Endometrial microvascular endothelial cells (primary cell): Measurements from ENCODE around the gene FBXW5. TPM values are rescaled to one million over a fixed set of nuclear protein-coding genes. Genes with fewer than 3 reads are reported as not detected.

ENCODE experiments used
- in situ Hi-C: cut with HindIII; loops from 2 replicates; pipeline ENCODE4 v1.10.0; 2017; ENCODE audit warnings: low sequenced_read_pairs, low pct_unique_long_range_greater_than_20kb; ENCODE audit errors: inconsistent ontology term
- total RNA-seq: library from RNA; depleted of rRNA; stranded (reverse); fragments of >200 nt; gene quantifications from one replicate; pipeline ENCODE4 v1.2.3, GENCODE V29; 2015; ENCODE audit errors: inconsistent ontology term

Gene FBXW5
- total RNA-seq, 1 donor from 2014 or later, result 212 TPM

- in situ Hi-C loops, result no loop called here
These were observed 19.2 kb upstream of the FBXW5 start for GRCh38 chr9:136963751-136964150.

DNA sequence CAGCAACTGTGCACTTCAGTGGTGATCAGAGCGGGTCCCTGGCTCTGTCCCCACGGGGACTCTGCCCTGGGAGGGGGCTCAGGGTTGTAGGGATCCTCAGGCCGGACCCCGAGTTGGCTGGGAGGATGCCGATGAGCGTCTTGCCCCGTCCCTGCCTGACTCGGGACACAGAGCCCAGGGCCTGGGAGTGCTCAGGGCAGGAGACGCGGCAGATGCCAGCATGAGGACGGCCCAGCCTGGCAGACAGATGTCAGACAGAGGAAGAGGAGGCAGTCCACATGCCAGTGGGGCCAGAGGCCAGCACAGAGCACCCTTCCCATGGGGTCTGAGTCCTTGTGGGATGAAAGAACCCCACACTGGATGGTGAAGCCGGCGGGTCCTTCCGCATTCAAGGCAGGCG, 18.8 kb upstream of the FBXW5 start:
- in situ Hi-C loops, result no loop called here

DNA sequence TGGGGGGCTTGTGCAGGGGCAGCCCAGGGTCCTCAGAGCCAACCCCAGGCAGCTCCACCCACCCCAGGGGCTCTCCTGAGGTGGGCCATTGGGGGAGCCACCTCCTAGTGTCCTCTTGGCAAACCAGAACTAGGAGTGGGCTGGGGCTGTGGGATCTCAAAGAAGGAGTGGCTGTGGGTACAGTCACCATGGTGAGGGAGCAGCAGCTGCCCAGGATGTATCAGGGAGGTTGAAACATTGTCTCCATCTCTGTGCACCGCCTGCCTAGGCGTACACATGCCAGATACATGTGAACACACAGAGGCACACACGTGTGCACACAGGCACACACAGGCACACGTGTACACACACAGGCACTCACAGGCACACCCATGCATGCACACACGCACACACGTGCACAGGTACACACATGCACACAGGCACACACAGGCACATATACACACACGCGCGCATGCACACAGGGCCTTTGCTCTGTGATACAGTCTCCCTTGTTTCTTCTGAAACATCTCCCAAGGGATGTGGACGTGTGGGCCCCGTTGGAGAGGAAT, 18.2 kb upstream of the FBXW5 start:
- in situ Hi-C loops, result no loop called here

GRCh38 chr9:136962163-136962562, 17.6 kb upstream of the FBXW5 start:
- in situ Hi-C loops, result no loop called here

DNA sequence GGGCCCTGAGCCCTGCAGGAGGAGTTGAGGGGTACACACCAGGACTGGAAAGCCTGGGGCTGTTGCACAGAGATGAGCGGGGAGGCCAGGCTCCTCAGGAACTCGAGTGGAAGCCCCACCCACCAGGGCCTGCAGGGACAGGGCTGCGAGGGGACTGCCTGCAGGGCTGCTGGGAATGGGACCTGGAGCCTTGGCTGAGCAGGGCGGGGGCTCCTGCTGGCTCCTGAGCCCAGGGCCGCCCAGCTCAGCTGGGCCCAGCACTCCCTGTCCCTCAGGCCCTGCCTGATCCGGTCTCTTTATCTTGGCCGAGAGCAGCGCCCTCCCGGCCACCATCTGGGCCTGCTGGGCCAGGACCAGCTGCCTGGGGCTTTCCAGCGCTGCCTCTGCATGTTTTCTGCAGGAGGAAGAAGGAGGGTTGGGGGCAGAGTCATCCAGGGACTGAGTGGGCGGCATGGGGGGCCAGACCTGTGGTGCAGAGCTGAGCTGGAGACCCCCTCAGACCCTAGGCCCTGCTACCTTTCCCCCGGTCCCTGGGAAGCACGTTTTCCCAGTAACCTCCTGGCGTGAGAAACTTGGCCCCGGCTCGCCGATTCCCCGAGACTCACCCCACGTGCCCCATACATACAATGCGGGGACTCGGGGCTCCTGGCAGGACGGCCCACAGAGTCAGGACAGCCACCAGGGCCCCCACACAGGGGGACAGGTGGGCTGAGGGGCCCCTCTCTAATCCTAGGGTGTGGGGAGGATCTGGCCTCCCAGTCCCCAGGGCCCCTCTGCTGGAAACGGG, 16.9 kb upstream of the FBXW5 start:
- in situ Hi-C loops, result no loop called here

DNA sequence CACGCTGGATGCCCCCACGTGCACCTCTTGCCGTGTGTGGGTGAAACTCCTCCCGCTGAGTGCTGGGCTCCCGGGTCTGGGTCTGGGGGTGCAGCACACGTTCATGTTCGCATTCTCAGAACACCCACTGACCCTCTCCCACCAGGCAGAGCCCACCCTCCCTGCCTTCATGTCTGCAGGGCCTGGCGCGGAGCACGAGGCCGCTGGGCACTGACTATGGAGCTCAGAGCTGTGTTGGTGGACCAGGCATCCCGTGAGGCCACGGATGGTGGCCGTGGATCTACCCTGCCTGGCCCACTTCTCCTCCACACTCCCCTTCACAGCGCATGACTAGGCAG, 16.4 kb upstream of the FBXW5 start:
- in situ Hi-C loops, result no loop called here

DNA sequence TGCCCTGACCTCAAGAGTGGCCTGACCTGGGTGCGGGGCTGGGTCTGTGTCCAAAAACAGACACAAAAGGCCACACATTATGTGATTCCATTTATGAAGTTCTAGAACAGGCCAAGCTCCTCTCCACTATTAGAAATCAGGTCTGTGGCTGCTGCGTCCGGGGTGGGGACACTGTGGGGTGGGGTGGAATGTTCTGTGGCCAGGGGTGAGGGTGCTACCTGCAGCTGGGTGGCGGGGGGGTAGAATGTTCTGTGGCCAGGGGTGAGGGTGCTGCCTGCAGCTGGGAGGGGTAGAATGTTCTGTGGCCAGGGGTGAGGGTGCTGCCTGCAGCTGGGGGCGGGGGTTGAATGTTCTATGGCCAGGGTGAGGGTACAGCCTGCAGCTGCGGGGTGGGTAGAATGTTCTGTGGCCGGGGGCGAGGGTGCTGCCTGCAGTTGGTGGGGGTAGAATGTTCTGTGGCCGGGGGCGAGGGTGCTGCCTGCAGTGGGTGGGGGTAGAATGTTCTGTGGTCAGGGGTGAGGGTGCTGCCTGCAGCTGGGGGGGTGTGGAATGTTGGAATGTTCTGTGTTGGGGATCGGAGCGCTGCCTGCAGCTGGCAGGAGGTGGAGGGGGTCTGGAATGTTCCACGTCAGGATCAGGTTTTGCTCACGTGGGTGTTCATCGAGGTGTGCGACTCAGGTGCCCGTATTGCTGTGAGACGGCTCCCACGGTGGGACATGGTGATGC, 15.8 kb upstream of the FBXW5 start:
- in situ Hi-C loops, result no loop called here

GRCh38 chr9:136958898-136959850, 14.6 kb upstream of the FBXW5 start:
- in situ Hi-C loops, result no loop called here

- in situ Hi-C loops, result no loop called here
These were observed 13.9 kb upstream of the FBXW5 start for GRCh38 chr9:136958473-136958872.

- in situ Hi-C loops, result no loop called here
These were observed 13.4 kb upstream of the FBXW5 start for GRCh38 chr9:136957901-136958300.

GRCh38 chr9:136957461-136957860, 12.9 kb upstream of the FBXW5 start:
- in situ Hi-C loops, result no loop called here

DNA sequence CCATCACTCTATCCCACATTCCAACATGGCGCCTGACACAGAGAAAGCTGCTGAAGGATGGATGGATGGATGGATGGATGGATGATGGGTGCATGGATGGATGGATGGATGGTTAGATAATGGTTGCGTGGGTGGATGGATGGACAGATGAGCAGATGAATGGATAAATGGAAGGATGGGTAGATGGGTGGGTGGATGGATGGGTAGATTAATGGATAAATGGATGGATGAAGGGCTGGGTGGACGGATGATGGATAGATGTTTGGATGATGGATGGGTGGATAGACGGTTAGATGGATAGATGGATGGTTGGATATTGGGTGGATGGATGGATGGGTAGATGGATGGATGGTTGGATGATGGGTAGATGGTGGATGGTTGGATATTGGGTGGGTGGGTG, 12.1 kb upstream of the FBXW5 start:
- in situ Hi-C loops, result no loop called here

GRCh38 chr9:136955943-136956335, 11.4 kb upstream of the FBXW5 start:
- in situ Hi-C loops, result no loop called here

GRCh38 chr9:136955202-136955942, 10.8 kb upstream of the FBXW5 start:
- in situ Hi-C loops, result no loop called here

GRCh38 chr9:136954270-136955083, 9.9 kb upstream of the FBXW5 start:
- in situ Hi-C loops, result no loop called here

DNA sequence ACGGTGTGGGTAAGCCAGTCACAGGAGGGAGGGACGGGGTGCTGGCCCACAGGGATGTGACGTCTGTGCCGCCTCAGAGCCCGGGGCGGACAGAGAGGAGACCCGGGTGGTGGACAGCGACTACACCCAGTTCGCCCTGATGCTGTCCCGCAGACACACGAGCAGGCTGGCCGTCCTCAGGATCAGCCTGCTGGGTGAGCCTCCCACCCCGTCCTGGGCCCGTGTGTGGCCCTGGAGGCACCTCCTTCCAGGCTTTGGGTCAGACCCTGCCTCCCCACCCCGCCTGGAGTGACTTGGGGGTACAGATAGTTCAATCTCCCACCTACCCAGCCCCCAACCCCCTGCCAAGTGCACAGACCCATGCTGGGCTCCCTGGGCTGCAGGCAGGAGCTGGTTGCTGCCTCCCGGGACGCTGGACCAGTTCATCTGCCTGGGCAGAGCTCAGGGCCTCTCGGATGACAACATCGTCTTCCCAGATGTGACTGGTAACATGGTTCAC, 9.3 kb upstream of the FBXW5 start:
- in situ Hi-C loops, result no loop called here

DNA sequence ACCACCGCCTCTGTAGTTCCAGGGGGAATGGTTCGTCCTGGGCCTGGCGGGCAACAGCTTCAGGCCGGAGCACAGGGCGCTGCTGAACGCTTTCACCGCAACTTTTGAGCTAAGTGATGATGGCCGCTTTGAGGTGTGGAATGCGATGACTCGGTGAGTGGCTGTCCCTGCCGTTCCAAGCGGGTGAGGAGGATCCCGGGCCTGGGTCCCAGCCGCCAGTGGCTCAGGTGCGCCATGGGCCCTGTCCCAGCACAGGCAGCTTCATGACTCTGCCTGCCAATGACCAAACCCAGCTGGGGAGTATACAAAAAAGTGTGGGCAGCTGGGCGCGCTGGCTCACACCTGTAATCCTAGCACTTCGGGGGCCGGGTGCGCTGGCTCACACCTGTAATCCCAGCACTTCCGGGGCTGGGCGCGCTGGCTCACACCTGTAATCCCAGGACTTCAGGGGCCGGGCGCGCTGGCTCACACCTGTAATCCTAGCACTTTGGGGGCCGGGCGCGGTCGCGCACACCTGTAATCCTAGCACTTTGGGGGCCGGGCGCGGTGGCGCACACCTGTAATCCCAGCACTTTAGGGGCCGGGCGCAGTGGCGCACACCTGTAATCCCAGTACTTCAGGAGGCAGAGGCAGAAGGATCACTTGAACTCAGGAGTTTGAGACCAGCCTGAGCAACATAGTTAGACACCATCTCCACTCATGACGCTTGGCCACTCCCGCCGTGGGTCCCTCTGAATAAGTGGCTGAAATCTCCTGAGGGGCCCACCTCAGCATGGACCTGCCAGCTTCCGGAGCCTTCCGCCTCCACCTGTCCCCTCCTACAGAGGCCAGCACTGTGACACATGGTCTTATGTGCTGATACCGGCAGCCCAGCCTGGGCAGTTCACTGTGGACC, 8.6 kb upstream of the FBXW5 start:
- in situ Hi-C loops, result no loop called here
